Ishikawa (cell line): ENCODE results near the gene EZR.

Source experiments
- CEBPB ChIP-seq: IDR thresholded peaks from 2 replicates; pipeline ENCODE4 v1.6.1; 2012
- EGR1 ChIP-seq: IDR thresholded peaks from 2 replicates; pipeline ENCODE4 v1.6.1; 2012
- EP300 ChIP-seq: IDR thresholded peaks from 2 replicates; pipeline ENCODE4 v1.6.1; 2012; ENCODE audit warnings: borderline replicate concordance
- NFIC ChIP-seq: IDR thresholded peaks from 2 replicates; pipeline ENCODE4 v1.6.1; 2012
- RAD21 ChIP-seq: IDR thresholded peaks from 2 replicates; pipeline ENCODE4 v1.6.1; 2012; ENCODE audit warnings: low read depth
- REST ChIP-seq: IDR thresholded peaks from 2 replicates; pipeline ENCODE4 v1.6.1; 2012; ENCODE audit warnings: low read depth, mild to moderate bottlenecking
- TCF12 ChIP-seq: IDR thresholded peaks from 2 replicates; pipeline ENCODE4 v1.6.1; 2012; ENCODE audit warnings: low read depth
- YY1 ChIP-seq: IDR thresholded peaks from 2 replicates; pipeline ENCODE4 v1.6.1; 2012; ENCODE audit warnings: low read depth

GRCh38 chr6:158753811-158754210 is 65.4 kb downstream of the EZR start:
- TF ChIP-seq CEBPB (no peak), EP300 (no peak), RAD21 (no peak), TCF12 (no peak), EGR1 (no peak), REST (no peak), YY1 (no peak), NFIC (no peak)
